Uterus (tissue), 2 donors: ENCODE measurements around the gene TCF3.

Experiments
- POLR2A ChIP-seq, 2 donors: fragments of 450-650 bp; IDR thresholded peaks; one replicate each; pipeline ENCODE4 v1.6.1; 2016; ENCODE audit warnings: antibody characterized with exemption in 2 of 2, mild to moderate bottlenecking in 1 of 2, moderate library complexity in 1 of 2
- TF ChIP-seq, protein P1 (sequence below), 4 experiments: fragments of 200-600 bp in 2 of 4; fragments of 450-650 bp in 2 of 4; sonication (generic) in 2 of 4; IDR thresholded peaks; one replicate each; pipeline ENCODE4 v1.5.1; 2016 to 2019; ENCODE audit warnings: antibody characterized with exemption in 4 of 4, mild to moderate bottlenecking in 2 of 4, moderate library complexity in 1 of 4

DNA sequence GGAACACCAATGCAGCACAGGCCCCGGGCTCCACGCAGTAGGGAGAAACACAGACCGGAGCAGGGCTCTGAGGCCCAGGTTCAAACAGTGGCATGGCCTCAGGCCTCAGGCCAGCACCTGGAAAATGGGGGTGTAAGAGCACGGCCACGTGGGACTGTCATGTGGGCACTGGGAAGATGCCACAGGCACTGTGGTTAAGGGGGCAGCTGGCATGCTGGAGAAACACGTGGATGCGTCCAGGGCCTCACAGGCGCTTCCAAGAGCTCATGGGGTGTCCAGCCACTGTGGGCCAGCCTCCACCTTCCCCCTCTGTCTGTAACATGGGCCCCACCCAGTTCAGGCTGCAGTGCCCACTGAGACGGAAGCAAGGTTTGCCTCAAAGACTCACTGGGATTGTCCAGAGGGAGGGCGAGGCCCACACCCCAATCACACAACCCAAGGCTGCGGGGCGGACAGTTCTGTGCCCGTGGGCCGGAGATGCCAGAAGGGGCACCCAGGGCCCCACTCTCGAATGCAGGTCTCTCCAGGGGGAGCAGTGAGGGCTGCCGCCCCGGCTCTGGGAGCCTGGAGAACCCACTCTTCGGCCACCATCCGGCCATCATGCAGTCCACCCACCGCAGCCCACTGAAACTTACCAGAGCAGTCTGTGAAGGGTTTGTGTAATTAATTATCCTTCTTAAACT, 53.5 kb downstream of the TCF3 start:
- no peak for TF ChIP-seq POLR2A (IDR thresholded peaks at IDR 0.05)
- TF ChIP-seq, protein P1, sequence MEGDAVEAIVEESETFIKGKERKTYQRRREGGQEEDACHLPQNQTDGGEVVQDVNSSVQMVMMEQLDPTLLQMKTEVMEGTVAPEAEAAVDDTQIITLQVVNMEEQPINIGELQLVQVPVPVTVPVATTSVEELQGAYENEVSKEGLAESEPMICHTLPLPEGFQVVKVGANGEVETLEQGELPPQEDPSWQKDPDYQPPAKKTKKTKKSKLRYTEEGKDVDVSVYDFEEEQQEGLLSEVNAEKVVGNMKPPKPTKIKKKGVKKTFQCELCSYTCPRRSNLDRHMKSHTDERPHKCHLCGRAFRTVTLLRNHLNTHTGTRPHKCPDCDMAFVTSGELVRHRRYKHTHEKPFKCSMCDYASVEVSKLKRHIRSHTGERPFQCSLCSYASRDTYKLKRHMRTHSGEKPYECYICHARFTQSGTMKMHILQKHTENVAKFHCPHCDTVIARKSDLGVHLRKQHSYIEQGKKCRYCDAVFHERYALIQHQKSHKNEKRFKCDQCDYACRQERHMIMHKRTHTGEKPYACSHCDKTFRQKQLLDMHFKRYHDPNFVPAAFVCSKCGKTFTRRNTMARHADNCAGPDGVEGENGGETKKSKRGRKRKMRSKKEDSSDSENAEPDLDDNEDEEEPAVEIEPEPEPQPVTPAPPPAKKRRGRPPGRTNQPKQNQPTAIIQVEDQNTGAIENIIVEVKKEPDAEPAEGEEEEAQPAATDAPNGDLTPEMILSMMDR (IDR thresholded peaks at IDR 0.05) = no peak
